CD4-positive, alpha-beta T cell treated with Interferon gamma for 1 hour (primary cell): ENCODE results near the gene GDI1.
A peak's percentile ranks its signal among the peaks of the same experiment; 100 is the strongest.

Experiments used
- DNase-seq: peaks from one replicate; pipeline ENCODE4 v3.0.0-alpha.2; 2020

GDI1 gene

DNA sequence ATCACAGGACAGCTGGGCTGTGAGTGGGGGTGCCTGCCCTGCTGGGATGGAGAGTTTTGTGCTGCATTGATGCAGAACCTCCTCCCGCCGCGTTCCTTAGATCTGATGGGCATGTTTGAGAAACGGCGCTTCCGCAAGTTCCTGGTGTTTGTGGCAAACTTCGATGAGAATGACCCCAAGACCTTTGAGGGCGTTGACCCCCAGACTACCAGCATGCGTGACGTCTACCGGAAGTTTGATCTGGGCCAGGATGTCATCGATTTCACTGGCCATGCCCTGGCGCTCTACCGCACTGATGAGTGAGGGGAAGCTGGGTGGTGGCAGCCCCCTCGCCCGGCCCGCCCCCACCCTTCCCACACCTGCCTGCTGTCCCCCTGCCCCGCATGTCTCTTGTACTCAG lies 2.9 kb downstream of the GDI1 start:
- DNase-seq: no peak

DNA sequence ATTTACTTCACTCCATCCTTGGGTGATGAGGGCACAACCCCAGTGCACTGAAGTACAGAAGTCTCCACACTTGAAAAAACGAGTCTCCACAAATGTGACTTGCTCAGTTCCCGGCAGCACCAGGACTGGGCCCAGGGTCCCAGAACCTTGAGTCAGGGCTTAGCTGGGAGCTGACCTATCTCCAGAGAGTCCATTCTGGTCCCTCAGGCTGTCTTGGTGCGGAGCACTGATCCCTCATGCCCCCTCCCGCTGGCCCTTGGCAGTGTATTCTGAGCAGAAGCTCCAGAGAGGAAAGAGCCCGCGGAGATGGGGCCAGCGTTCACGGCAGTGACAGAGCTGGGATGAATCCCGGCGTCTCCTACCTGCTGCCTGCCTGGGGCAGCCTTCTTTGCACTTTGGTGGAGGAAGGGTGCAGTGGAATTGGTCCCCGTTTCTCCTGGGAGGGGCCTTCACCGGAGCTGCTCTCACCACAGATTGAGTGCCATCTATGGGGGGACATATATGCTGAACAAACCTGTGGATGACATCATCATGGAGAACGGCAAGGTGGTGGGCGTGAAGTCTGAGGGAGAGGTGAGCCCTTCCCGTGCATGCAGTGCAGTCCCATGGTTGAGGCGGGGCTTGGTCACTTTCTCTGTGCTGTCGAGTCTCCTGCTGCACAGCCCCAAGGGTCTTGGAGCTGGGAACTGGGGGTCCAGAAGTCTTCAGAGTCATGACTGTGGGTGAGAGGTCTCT lies 3.8 kb downstream of the GDI1 start:
- no peak for DNase-seq

DNA sequence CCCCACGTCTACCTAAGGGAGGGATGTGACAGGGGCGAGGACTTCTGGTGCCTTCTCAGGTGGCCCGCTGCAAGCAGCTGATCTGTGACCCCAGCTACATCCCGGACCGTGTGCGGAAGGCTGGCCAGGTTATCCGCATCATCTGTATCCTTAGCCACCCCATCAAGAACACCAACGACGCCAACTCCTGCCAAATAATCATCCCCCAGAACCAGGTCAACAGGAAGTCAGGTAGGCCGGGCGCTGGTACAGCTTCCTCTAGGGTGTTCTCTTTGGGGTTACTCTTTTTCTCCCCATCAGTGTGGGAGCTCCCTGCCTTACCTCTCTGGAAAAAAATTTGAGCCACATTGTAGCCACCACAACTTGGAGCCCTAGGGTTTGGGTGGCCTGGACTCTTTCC lies 4.6 kb downstream of the GDI1 start:
- DNase-seq: no peak

DNA sequence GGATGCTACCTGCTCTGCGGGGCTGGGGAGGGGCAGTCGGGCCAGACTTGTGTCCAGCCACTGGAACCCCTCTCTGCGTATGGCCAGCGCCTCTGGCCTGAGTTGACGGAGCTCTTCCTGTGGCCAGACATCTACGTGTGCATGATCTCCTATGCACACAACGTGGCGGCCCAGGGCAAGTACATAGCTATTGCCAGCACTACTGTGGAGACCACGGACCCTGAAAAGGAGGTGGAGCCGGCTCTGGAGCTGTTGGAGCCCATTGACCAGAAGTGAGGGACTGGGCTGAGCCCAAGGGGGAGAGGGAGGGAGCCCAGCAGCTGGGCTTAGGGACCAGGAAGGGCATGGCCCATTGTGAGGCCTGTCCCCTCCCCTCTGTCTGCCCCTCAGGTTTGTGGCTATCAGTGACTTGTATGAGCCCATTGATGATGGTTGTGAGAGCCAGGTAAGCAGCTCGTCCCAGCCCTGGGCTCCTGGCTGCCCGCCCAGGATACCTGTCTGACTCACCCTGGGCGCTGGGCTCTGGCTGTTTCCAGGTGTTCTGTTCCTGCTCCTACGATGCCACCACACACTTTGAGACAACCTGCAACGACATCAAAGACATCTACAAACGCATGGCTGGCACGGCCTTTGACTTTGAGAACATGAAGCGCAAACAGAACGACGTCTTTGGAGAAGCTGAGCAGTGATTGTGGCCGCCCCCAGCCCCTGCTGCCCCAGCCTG lies 5.2 kb downstream of the GDI1 start:
- no peak for DNase-seq

DNA sequence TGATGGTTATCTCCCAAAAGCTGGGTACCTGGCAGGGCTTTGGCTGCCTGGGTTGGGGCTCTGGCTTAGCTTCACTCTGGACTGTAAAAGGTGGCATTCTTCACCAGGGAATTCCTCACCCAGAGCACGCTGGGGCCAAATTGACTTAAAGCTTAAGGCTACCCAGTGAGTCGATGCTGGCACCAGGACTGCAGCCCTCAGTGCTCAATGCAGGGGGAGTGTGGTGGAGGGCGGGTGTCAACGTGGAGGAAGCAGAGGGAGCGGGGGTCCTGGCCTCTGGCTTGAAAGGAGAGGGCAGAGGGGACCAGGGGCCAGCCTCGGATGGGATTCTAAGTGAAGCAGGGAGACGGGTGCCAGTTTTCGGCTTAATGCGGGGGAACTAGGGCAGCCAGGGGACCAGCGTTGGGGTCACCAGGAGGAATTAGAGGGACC lies 6.5 kb downstream of the GDI1 start:
- DNase-seq: no peak

DNA sequence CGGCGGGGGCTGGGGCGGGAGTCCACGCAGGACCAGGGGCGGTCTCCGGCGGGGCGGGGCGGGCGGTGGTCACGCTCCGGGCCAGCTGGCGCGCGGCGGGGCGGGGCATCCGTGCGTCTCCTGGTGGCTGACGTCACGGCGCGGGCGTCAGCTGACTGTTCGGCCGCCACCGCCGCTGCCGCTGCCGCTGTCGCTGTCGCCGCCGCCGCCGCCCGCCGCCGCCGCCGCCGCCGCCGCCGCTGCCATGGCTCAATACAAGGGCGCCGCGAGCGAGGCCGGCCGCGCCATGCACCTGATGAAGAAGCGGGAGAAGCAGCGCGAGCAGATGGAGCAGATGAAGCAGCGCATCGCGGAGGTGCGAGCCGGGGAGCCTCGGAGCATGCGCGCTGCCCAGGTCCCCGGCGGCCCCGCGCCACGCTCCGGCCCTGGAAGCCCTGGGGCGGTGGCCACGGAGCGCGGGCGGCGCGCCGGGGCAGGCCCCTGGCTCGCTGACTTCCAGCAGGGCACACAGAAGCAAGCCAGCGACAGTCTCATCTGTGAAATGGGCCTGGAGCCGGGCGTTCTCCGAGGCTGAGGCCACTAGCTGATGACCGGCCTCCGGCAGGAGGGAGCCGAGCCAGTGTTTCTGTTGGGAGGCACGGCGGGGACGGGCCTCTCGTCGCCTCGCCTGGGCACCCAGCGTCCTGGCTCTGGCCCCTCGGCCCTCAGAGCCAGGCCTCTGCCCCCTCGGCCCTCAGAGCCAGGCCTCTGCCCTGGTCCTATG lies 7.2 kb downstream of the GDI1 start, which contains the start of gene FAM50A:
FAM50A (plus strand) TSS at position 150 of the 763 bp plus-strand sequence; CDS start at position 245, 95 bp downstream.
- DNase-seq: peak; percentile 76

DNA sequence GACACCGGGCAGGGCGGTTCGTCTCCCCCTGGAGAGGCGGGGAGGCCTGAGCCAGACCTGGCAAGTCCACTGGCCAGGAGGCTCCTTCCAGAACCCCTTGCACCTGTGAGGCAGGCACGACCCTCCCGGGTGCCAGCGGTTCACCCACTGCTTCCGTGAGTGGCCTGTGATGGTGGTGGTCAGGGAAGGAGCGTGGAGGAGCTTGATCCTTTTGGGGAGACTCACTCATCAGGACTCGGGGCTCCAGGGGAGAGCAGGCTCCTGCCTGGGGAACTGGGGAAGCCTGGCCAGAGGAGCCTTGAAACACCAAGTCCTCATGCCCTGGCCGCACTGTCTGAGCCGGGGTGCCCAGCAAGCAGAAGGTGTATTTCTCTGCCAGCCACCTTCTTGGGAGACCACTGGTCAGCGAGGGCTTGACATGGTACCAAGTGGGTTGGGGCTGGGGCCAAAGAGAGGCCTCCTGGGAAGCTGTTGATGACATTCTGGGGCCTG lies 7.8 kb downstream of the GDI1 start:
- DNase-seq: no peak

DNA sequence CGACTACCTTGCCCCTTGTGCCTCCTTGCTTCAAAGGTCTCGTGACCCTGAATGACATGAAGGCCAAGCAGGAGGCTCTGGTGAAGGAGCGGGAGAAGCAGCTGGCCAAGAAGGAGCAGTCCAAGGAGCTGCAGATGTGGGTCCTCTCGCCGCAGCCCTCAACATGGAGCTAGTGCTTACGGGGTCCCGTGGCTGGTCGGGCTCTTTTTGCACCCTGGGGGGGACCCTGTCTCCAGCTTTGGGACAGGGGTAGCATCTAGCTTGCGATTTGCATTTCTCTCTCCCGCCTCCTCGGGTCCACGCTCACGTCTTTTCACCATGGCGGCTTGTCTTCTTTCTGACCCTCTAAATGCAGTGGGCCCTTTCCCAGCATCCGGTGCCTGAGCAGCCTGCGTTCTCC lies 8.8 kb downstream of the GDI1 start:
- DNase-seq: no peak

DNA sequence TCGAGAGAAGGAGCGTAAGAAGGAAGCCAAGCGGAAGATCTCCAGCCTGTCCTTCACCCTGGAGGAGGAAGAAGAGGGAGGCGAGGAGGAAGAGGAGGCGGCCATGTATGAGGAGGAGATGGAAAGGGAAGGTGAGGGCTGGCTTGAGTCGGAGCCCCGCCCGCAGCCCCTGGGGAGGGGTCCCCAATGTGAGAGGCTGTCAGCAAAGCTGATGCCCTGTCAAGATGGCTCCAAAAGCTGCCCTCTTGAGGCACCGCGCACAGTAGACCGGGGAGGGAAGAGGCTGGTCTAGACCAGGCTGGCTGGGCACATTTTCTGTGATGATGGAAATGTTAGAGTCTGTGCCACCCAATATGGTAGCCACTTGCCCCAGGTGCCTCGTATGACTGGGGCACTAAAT lies 9.5 kb downstream of the GDI1 start:
- no peak for DNase-seq

DNA sequence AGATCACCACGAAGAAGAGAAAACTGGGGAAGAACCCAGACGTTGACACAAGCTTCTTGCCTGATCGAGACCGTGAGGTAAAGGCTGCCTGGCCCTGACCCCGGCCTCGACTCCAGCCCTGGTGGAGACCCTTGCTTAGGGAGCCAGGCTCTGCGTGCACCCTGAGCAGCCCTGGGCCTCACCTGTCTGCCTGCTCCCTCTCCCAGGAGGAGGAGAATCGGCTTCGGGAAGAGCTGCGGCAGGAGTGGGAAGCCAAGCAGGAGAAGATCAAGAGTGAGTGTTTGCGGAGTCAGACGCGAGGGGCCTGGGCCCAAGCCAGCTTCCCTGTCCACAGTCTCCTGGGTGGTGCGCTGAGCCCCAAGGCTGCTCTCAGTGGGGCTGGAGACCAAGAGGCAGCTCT lies 11.5 kb downstream of the GDI1 start:
- DNase-seq: no peak

DNA sequence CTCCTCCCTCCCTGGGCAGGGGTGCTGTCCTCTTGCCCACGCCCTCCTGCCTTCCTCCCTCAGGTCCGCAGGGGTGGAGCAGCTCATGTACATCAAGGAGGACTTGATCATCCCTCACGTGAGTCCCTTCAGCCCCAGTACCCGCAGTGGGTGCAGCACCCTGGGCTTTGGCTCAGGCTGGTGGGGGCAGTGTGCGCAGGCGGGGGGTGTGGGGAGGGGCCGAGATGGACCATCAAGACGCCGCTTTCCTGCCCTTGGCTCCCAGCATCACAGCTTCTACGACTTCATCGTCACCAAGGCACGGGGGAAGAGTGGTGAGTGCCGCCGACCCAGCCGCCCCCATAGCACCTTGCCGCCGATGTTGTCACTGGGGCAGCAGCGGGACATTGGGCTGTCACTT lies 12.7 kb downstream of the GDI1 start:
- no peak for DNase-seq

DNA sequence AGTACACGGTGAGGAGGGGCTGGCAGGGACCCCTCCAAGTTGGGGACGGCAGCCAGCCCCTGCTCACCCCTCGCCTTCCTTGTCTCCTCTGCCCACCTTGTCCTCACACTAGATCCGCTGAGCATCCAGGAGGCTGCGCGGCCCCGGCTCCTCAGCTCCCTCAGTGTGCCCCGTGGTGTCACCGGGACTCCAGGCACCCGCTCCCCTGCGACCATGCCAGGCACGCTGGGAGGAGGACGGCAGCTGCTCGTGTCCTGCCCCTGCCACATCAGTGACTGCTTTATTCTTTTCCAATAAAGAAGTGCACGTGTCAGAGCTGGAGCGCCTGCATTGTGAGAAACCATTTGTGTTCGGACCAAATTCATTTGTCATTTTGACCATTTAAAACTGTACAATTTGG lies 13.4 kb downstream of the GDI1 start:
- no peak for DNase-seq

DNA sequence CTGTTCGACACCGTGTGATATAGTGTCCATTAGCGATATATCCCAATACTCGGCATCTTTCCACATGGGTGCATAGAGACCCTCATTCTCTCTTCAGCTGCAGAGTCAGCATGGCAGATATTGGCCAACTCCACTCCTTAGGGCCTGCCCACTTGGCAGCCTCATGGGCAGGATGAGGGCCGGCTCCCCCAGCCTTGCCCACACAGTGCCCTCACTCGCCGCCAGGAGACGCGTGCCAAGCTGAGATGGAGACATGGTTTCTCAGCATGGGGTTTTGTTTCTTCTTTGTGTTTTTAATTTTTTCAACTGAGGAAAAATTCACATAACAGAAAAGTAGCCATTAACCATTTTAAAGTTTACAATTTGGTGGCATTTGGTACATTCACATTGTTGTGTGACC lies 15.9 kb downstream of the GDI1 start:
- DNase-seq: no peak

DNA sequence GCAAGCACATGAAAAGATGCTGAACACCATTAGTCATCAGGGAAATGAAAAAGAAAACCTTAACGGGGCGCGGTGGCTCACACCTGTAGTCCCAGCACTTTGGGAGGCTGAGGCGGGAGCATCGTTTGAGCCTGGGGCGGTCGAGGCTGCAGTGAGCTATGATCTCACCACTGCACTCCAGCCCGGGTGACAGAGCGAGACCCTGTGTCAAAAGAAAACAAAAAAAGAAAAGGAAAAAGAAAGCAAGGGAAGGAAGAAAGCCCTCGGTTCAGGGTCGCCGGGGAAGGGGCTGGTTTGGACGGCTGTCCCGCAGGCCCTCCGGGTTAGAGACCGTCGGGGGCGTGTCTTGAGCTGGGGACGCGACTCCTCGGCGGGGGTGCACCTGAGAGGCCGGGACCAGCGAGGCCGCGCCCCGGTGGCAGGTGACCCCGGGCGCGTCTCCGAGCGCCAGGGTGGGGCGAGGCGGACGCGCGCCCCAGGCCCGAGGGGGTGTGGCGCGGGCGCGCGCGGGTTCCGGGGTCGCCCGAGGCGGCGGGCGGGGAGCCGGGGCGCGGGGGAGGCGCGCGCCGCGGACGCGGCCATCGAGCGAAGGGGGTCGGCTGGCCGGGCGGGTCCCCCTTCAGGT lies 20.6 kb downstream of the GDI1 start:
- peak; percentile 72 for DNase-seq

DNA sequence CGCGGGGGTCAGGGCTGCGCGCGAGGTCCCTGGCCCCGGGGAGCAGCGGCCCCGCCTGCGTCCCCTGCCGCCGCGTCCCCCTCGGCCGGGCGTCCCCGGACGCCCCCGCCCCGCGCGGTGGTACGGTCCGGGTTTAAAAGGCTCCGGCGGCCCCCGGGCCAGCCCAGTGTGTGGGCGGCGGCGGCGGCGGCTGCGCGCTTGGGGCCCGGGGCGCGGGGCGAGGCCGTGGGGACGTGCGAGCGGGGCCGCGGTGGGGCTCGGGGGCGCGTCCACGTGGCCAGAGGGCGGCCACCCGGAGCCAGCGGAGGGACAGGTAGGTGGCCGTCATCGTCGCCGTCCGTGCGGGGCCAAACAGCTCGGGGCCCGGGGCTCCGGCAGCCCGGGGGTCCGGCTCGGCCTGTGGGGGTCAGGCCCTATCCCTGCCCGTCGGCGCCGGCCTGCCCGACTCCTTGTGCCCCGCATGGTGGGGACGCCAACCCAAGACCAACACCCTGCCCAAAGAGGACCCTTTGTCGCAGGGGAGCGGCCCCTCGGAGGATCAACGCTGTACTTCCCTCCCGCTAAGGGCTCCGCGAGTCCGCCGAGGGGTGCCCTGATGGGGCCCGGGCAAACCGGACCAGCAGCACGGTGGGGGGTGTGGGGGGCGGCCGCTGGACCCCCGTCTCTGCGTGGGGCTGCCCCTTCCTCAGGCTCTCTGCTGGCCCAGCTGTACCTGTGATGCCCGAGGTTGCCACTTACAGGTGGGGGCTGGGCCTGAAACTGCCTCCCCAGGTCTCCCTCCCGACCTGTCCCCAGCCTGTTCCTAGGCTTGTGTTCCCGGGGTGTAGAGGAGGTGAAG lies 21.4 kb downstream of the GDI1 start, which contains the start of gene PLXNA3:
PLXNA3 (plus strand) TSS at position 166 of the 838 bp plus-strand sequence. CDS start 1,903 bp downstream, outside the sequence.
- peak; percentile 58 for DNase-seq

DNA sequence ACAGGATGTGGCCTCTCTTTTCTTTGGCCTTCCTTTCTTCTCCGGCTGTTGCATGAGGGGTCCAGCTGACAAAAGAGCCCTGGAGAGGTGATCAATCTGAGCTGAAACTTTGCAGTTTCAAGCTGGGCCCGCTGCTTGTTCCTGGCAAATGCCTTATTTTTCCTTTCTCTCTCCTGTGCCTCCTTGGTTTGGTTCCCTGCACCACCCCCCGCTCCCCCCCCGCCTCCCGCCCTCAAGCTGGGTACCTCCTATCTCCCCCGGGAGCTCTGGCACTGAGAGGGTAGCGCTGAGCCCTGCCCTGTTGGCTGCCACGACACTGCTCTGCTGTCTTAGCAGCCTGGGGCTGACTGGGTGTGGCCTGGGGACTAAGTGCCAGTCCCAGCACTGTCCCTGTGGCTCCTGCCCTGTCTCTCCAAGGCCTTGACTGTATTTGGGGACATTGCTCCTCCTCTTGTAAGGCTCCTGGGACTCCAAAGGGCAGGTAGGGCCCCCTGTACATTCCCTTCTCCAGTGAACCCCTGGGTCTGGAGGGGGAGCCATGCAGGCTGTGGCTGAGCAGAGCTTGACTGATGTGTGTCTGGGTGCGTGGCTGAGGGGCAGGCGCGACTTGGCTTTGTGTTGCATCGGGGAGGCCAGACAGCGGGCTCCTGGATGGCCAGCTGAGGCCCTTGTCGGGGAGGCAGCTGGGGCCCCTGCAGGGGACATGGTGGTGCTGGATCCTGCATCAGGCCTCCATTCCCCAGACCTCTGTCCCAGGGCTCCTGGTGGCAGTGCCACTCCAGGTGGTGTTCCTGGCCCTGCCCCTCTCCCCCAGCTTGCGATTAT lies 22.2 kb downstream of the GDI1 start:
- DNase-seq: no peak

DNA sequence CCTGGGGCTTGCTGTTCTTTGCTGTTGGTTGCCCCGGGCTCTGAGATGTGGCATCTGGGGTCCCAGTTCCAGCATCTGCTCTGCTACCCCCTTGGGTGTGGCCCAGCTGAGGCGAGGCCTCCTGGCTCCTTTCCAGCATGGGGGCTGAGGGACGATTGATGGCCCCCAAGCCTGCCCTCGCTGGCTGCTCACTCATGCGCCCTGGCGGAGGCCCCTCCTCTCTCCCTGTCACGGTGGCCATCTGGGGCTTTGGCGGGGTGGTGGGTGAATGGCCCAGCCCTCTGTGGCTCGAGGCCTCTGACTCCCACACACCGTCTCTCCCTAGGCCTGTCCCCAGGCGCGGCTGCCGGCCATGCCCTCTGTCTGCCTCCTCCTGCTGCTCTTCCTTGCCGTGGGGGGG lies 22.9 kb downstream of the GDI1 start:
- no peak for DNase-seq

DNA sequence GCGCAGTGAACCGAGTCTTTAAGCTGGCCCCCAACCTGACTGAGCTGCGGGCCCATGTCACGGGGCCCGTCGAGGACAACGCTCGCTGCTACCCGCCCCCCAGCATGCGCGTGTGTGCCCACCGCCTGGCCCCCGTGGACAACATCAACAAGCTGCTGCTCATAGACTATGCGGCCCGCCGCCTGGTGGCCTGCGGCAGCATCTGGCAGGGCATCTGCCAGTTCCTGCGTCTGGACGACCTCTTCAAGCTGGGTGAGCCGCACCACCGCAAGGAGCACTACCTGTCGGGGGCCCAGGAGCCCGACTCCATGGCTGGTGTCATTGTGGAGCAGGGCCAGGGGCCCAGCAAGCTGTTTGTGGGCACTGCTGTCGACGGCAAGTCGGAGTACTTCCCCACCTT lies 23.4 kb downstream of the GDI1 start:
- DNase-seq: no peak

DNA sequence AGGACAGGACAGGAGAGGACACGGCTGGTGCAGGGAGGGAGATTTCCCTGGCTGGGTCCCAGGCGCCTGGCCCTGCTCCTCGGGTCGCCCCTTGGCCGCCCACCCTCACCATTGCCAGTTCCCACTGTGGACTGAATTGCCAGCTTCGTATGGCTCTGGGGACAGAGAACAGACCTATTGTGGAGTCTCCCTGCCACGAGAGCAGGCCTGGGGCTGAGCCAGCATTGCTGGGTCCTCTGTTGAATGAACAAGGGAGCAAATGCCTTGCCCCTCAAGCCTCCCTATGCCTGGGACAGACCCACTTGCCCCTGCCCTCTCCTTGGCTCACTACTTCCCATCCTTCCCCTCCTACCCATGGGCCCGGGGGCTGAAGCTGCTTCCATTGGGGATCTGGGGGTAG lies 25.4 kb downstream of the GDI1 start:
- no peak for DNase-seq

DNA sequence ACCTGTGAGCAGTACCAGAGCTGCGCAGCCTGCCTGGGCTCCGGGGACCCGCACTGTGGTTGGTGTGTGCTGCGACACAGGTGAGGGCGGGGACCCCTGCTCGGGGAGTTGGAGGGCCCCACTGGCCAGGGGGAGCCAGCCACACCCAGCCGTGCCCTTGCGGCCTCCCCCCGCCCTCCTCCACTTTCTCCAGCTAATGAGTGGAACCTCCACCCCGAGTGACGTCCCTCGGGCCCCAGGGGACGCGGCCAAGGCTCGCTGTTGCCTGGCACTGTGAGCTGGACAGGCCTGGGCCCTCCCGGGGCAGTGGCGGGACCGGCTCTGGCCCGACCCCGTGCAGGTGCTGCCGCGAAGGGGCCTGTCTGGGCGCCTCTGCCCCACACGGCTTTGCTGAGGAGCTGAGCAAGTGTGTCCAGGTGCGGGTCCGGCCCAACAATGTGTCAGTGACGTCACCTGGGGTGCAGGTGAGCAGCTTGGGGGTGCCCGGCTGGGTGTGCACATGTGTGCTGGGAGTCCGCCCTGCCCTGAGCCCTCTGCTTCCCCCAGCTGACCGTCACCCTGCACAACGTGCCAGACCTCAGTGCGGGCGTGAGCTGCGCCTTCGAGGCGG lies 26.8 kb downstream of the GDI1 start:
- no peak for DNase-seq
